Choroid plexus epithelial cell (primary cell): ENCODE data around the gene TUBA1B.

Experiments used
- DNase-seq: peaks from one replicate; pipeline ENCODE4 v3.0.0-alpha.2; 2010; ENCODE audit warnings: low read depth
- H3K4me3 ChIP-seq: 2 replicates; pipeline ENCODE4 v1.5.1; 2011; ENCODE audit warnings: low read depth, mild to moderate bottlenecking, control low read depth, low read length, moderate library complexity
- TF ChIP-seq, protein P1 (sequence below): conservative IDR thresholded peaks from 2 replicates; pipeline ENCODE4 v1.5.1; 2011; ENCODE audit warnings: low read depth, mild to moderate bottlenecking, control low read depth, inconsistent platforms, low read length, moderate library complexity

Gene TUBA1B

DNA sequence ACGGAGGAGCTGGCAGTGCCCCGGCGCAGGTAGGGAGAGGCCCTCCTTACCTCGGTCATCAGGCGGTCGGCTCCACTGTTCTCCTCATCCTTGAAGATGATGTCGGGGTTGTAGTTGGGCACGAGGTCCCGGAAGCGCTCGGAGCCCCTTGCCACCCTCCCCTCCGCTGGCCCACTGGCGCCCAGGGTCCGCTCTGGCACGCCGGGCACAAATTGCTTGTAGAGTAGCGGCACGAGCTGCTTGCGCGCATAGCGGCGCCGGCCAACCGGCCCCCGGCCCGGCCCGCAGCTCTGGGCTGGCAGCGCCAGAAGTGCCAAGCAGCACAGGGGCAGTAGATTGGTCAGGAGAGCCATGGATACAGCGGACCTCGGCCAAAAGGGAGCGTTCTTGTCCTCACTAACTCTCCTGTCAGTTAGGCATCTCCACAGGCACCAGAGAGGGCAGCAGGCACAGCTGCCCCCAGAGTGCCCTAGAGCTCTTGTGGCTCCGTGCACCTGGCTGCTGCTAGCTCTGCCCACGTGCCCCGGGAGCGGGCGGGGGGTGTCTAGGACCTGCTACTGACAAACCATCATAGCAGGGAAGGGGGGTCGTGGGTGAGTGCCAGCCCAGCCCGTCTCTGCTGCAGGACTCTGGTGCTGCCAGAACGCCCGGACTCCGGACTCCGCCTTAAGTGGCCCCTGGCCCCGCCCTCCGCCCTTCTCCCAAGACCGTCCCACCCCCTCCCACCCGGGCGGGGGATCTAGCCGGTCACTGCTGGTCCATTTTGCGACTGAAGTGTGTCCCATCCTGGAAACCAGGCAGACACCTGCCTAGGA, 36.8 kb downstream of the TUBA1B start, which contains the start of gene DHH:
TSS of gene DHH (minus strand) at position 642 of the 815 bp plus-strand sequence. CDS start at position 353, 289 bp downstream.
- TF ChIP-seq, protein P1, sequence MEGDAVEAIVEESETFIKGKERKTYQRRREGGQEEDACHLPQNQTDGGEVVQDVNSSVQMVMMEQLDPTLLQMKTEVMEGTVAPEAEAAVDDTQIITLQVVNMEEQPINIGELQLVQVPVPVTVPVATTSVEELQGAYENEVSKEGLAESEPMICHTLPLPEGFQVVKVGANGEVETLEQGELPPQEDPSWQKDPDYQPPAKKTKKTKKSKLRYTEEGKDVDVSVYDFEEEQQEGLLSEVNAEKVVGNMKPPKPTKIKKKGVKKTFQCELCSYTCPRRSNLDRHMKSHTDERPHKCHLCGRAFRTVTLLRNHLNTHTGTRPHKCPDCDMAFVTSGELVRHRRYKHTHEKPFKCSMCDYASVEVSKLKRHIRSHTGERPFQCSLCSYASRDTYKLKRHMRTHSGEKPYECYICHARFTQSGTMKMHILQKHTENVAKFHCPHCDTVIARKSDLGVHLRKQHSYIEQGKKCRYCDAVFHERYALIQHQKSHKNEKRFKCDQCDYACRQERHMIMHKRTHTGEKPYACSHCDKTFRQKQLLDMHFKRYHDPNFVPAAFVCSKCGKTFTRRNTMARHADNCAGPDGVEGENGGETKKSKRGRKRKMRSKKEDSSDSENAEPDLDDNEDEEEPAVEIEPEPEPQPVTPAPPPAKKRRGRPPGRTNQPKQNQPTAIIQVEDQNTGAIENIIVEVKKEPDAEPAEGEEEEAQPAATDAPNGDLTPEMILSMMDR = no peak
- no peak for DNase-seq
- H3K4me3 ChIP-seq = no peak within 1 kb of the TSS

DNA sequence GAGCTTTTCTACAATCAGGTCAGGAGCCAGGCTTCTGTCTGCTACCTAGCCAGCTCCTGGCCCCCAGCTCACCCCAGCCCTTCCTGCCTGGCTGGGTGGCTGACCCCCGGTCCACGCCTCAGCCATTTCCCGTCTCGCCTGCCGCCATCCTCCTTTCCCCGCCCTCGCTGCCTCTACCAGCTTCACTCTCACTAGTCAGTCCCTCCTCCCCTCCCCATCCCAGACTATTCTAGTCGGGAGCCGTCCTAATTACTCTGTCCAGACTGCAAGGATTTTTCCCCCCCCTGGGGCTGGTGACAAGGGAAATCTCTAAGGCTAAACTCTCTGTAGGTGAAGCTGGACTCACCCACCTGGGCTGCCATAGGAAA, 37.4 kb downstream of the TUBA1B start:
- H3K4me3 ChIP-seq = no peak overlapping the region
- no peak for DNase-seq
- TF ChIP-seq, protein P1 = no peak

DNA sequence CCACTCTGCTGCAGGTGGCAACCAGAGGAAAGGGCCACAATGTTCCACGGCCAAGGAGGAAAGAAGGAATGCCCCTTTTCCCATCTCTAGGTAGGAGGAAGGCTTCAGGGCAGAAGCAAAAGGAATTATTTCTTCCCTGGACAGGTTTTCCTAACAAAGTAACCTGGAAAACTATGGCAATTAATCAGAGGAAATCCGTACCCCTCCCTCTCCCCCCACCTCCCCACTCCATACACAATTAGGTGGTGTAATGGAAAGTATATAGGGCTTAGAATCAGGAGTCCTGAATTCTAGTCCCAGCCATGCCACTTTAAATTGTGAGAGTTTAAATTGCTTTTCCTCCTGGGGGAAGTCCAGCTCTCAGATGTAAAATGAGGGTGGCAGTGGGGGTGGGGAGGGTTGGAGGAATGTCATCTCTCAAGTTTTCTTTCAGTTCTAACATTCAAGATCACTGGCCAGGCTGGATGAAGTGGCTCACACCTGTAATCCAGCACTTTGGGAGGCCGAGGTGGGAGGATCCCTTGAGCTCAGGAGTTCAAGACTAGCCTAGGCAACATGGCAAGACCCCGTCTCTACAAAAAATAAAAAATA, 38.3 kb downstream of the TUBA1B start:
- DNase-seq = no peak
- H3K4me3 ChIP-seq = no peak overlapping the region
- TF ChIP-seq, protein P1 = no peak

DNA sequence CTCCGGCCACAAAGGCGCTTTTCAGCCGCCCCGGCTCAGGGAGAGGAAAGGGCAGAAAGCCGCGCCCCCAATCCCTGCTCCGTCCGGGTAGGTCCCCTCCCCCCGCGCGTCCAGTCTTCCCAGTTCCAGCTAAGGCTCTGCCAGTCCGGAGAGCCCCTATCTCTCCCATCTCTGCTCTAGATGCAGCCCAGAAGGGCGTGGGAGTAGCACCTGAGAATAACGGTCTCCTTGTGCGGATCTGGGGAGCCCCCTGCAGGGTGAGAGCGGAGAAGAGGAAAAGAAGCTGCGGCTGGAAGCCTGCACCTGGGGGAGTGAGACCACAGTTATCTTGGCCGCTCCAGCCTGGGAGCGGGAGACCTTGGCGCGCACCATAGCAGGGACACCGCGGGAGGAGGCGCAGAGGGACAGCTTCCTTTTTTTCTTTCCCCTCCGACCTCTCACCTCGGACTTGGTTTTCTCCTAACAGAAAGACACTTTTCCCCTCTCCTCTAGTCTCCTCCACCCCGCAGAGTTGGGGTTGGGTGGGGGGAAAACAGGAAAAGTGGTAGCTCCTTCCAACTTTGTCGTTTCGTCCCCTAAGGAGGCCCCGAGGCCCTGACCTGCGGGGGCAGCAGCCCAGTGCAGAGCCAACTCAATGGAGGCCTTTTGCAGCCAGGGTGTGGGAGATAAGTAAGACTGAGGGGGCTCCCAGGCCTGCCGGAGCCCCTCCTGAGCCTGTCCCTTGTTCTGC, 38.9 kb downstream of the TUBA1B start:
- peak; percentile 43 for DNase-seq
- TF ChIP-seq, protein P1 = peak; percentile 65

DNA sequence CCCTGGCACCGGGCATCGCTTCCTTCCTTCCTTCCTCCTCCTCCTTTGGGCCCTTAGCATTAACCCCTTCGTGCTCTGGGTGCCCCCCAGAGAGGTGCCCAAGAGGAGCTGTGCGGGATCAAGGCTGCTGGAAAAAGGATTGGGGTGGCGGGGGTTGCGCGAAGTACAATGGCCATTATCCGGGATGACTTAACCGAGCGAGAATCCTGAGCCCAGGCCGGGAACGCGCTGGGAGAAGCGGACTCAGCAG, 39.4 kb downstream of the TUBA1B start:
- H3K4me3 ChIP-seq = no peak overlapping the region
- DNase-seq = no peak
- TF ChIP-seq, protein P1 = no peak

More for the DNA sequence above, 38.9 kb downstream of the TUBA1B start:
- H3K4me3 ChIP-seq = peak overlapping the region; percentile 14

DNA sequence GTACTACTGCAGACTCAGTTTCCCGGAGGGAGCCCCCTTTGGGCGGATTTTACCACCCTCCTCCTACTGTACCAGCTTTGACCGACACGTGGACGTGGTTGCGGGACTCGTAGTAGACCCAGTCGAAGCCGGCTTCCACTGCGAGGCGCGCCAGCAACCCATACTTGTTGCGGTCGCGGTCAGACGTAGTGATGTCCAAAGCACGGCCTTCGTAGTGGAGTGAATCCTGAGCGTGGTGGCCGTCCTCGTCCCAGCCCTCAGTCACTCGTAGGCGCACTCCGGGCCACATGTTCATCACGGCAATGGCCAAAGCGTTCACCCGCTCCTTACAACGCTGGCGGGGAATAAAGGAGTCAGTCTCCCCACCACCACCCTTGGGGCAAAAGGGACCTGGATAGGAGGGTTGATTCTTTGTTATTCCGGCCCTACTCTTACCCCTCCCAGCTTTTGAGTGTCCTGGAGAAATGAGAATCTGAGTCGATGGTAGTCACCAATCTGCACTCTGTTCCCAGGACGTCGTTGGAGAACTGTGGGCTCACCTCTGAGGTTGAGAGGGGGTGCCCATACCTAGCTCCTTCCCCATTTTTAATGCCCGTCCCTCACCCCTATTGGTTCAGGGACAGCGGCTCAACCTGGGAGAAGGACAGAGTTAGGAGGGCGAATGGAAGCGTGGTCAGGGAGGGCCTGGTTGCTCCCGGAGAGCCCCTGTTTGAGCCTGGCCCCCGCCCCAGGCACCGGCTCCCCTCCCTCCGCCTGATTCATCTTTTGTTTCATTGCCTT, 39.9 kb downstream of the TUBA1B start:
- H3K4me3 ChIP-seq = no peak overlapping the region
- TF ChIP-seq, protein P1 = no peak
- no peak for DNase-seq
